Inflammatory macrophage treated with lipopolysaccharide for 4 hours (primary cell): Measurements from ENCODE around the gene PGAP3.

Experiments
- DNase-seq: peaks from one replicate; pipeline ENCODE4 v3.0.0-alpha.2; 2020

PGAP3 gene

DNA sequence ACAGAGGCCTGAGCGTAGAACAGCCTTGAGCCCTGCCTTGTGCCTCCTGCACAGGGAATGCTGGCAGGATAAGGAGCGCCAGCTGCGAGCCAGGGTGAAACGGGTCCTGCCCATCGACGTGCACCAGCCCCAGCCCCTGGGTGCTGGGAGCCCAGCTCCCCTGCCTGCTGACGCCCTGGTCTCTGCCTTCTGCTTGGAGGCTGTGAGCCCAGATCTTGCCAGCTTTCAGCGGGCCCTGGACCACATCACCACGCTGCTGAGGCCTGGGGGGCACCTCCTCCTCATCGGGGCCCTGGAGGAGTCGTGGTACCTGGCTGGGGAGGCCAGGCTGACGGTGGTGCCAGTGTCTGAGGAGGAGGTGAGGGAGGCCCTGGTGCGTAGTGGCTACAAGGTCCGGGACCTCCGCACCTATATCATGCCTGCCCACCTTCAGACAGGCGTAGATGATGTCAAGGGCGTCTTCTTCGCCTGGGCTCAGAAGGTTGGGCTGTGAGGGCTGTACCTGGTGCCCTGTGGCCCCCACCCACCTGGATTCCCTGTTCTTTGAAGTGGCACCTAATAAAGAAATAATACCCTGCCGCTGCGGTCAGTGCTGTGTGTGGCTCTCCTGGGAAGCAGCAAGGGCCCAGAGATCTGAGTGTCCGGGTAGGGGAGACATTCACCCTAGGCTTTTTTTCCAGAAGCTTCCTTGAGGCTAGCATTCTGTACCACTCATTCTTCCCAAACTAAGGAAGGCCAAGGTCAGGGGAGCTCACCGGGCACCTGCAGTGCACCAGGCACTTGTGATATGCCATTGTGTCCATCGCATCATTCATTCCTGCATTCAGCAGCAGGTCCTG lies 17.7 kb downstream of the PGAP3 start:
- DNase-seq: no peak

DNA sequence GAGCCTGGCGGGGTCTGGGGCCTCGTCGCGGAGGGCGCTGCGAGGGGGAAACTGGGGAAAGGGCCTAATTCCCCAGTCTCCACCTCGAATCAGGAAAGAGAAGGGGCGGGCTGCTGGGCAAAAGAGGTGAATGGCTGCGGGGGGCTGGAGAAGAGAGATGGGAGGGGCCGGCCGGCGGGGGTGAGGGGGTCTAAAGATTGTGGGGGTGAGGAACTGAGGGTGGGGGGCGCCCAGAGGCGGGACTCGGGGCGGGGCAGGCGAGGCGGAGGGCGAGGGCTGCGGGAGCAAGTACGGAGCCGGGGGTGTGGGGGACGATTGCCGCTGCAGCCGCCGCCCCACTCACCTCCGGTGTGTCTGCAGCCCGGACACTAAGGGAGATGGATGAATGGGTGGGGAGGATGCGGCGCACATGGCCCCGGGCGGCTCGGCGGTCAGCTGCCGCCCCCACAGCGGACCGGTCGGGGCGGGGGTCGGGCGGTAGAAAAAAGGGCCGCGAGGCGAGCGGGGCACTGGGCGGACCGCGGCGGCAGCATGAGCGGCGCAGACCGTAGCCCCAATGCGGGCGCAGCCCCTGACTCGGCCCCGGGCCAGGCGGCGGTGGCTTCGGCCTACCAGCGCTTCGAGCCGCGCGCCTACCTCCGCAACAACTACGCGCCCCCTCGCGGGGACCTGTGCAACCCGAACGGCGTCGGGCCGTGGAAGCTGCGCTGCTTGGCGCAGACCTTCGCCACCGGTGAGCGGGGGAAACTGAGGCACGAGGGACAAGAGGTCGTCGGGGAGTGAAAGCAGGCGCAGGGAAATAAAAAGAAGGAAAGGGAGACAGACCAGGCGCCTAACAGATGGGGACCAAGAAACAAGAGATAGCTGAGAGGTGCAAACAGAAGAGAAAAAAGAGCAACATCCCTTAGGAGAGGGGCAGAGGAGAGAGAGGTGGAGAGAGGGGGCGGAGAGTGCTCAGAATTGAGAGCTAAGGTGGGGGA lies 19.6 kb downstream of the PGAP3 start, which contains the start of gene PNMT:
Gene PNMT, plus strand, starts transcription at position 509 of the 980 bp plus-strand sequence. Its CDS starts 23 bp downstream, at position 532.
- peak; percentile 48 for DNase-seq

GRCh38 chr17:39667262-39667944 lies 20.5 kb downstream of the PGAP3 start:
- no peak for DNase-seq

GRCh38 chr17:39666601-39667261 lies 21.1 kb downstream of the PGAP3 start:
- DNase-seq: no peak

- DNase-seq: no peak
These were observed 21.6 kb downstream of the PGAP3 start for GRCh38 chr17:39666231-39666600.

GRCh38 chr17:39665642-39666224 lies 22.1 kb downstream of the PGAP3 start:
- DNase-seq: no peak

DNA sequence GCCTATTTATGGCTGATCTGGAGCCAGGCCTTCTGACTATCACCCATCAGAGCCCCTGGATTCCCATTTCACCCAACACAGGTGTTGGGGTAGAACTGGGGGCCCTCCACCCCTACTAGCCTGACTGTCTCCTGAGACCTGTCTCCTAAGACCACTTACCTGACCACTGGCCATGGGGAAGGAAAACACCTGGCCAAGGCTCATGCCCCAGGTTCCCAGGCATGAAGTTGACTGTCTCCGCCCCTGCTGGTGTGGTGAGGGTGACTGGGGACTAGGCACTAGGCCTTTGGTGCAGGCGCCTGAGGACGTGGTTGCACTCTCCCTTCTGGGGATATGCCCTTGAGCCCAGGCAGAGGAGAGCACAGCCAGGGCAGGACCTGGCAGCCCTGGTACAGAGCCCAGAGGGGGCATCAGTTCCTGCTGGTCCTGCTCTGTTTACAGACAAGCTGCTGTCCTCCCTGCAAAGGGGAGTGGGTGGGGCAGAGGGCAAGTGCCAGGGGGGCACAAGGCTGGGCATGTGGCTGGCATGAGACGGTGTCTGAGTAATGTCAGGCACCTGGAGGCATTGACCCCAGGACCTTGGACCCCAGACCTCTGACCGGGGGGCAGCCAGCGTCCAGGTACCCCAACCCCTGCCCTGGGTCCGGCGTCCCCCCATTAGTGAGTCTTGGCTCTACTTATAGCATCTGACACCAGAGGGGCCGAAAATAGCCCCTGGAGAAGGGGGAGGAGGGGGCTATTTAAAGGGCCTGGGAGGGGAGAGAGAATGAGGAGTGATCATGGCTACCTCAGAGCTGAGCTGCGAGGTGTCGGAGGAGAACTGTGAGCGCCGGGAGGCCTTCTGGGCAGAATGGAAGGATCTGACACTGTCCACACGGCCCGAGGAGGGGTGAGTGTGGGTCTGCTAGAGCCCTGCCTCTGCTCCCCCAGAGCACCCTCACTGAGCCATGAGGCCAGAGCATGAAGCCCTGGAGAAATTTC lies 23.0 kb downstream of the PGAP3 start, which contains the start of gene TCAP:
Gene TCAP, plus strand, starts transcription at position 769 of the 981 bp plus-strand sequence. Its CDS starts 11 bp downstream, at position 780.
- DNase-seq: no peak

- no peak for DNase-seq
These were observed 23.9 kb downstream of the PGAP3 start for GRCh38 chr17:39663688-39664580.

GRCh38 chr17:39663340-39663687 lies 24.5 kb downstream of the PGAP3 start:
- DNase-seq: no peak

DNA sequence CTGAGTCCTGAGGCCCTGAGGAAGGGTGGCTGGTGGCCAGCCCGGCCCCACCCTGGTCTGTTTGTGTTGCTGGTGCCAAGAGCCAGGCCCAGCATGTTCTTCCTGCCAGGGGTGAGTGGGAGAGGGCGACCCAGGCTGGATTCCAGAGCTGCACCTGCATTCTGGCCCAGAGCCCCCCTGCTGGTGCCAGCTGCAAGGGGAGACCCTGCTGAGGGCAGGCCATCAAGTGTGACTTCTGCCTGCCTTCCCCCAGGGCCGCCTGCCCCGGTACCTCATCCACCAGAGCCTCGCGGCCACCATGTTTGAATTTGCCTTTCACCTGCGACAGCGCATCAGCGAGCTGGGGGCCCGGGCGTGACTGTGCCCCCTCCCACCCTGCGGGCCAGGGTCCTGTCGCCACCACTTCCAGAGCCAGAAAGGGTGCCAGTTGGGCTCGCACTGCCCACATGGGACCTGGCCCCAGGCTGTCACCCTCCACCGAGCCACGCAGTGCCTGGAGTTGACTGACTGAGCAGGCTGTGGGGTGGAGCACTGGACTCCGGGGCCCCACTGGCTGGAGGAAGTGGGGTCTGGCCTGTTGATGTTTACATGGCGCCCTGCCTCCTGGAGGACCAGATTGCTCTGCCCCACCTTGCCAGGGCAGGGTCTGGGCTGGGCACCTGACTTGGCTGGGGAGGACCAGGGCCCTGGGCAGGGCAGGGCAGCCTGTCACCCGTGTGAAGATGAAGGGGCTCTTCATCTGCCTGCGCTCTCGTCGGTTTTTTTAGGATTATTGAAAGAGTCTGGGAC lies 25.1 kb downstream of the PGAP3 start:
- DNase-seq: no peak

DNA sequence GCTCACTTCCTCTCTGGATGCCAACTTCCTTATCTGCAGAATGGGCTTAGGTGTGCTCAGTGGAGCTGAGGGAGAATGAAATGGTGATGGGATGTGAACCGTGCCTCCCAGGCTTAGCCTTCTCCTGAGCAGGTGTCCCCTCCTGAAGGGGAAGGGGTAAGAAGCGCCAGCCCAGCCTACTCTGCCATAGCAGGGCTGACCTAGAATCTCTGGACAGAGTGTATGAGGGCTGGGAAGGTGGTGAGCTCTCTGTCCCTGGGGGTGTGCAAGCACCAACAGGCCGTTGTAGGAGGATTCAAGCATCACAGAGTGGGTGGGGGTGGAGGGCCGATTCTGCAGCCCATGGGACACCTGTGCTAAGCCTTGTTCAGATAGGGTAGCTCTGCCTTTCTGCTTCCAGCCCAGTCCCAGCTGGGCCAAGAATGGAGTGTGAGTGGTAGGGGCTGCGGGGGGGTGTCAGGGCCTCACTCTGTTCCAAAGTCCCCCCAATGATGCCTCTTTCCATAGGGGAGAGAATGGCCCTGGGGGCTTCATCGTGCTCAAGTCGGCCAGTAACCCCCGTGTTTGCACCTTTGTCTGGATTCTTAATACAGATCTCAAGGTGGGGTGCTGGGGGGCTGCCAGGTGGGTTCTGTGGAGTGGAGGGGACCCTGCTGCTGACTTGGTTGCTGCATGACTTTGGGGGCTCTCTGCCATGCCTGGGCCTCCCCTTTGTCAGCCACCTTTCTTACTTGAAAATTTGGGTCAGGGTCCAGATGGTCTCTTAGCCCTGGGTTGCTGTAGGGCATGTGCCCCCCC lies 25.9 kb downstream of the PGAP3 start:
- DNase-seq: no peak

DNA sequence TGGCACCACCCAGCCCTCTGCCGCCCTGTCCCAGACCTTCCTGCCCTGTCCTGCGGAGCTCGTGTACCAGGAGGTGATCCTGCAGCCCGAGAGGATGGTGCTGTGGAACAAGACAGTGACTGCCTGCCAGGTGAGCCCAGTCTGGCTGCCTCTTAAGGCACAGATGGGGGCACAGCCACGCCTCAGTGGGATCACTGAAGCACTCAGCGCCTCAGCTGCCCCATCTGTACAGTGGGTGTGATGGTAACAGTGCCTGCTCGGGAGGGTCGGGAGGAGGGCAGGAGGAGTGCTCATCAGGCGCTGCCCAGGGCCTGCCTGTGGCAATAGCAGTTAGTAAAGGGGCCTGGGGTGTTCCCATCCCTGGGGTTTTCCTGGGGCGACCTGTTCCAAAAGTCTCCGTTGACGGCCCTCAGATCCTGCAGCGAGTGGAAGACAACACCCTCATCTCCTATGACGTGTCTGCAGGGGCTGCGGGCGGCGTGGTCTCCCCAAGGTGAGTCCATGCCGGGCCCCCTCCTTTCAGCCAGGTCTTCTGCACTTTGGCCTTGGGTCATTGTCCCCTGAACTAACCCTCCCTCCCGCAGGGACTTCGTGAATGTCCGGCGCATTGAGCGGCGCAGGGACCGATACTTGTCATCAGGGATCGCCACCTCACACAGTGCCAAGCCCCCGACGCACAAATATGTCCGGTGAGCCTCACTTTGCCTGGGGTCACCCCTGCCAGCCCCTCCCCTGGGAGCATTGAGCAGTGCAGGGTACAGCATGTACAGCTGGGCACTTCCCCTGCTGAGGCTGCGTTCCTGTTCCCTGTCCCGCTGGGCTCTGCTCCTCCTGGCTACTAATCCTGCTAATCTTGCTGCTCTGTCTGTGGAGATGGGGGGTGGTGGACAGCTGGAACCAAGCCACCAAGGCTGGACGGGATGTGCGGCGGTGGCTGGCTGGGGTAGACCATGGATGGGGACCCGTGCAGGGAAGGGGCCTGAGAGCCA lies 27.2 kb downstream of the PGAP3 start:
- DNase-seq: no peak

- DNase-seq: no peak
These were observed 27.9 kb downstream of the PGAP3 start for GRCh38 chr17:39660011-39660360.

GRCh38 chr17:39659279-39660010 lies 28.4 kb downstream of the PGAP3 start:
- DNase-seq: peak; percentile 50

DNA sequence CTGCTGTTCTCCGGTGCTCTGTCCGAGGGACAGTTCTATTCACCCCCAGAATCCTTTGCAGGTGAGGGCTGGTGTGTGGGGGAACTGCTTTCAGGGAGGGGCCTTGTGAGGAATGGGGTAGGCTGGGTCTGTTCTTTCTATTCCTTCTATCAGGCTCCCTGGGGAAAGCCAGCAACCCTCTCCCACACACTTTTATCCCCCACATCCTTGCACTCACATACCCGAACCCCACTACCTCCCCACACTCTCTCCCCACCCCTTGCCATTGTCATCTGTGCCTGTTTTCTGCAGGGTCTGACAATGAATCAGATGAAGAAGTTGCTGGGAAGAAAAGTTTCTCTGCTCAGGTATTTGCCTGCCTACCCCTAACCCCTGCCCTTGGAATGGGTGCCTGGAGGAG lies 29.1 kb downstream of the PGAP3 start:
- DNase-seq: no peak

DNA sequence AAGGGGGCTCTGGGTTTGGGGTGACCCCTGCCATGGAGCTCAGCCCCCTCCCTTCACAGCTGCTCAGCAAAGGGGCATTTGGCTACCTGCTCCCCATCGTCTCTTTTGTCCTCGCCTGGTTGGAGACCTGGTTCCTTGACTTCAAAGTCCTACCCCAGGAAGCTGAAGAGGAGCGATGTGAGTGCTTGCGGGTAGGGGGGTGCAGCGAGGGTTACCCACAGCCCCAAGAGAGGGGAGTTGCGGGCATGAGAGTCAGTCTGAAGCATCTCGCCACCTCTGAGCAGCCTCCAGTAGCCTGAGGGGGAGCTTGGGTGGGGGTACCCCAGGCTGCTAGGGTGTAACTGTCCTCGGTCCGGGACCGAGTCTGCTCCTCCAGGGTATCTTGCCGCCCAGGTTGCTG lies 29.5 kb downstream of the PGAP3 start:
- DNase-seq: no peak
